ENCODE measurements around the gene FRMD3.

The FRMD3 gene

GRCh38 chr9:83471241-83471640, 67.0 kb downstream of the FRMD3 start:
- no peak for DNase-seq

- no peak for DNase-seq
Measured at GRCh38 chr9:83469722-83470121, 68.5 kb downstream of the FRMD3 start.

GRCh38 chr9:83468821-83469220, 69.4 kb downstream of the FRMD3 start:
- no peak for DNase-seq

- no peak for DNase-seq
Measured at GRCh38 chr9:83466877-83467276, 71.3 kb downstream of the FRMD3 start.

GRCh38 chr9:83466351-83466750, 71.8 kb downstream of the FRMD3 start:
- no peak for DNase-seq

GRCh38 chr9:83459830-83460229, 78.4 kb downstream of the FRMD3 start:
- DNase-seq, result no peak

- DNase-seq, result no peak
Measured at GRCh38 chr9:83458530-83458929, 79.7 kb downstream of the FRMD3 start.

GRCh38 chr9:83457005-83457404, 81.2 kb downstream of the FRMD3 start:
- DNase-seq, result no peak

GRCh38 chr9:83456226-83456625, 82.0 kb downstream of the FRMD3 start:
- no peak for DNase-seq

GRCh38 chr9:83454076-83454475, 84.1 kb downstream of the FRMD3 start:
- DNase-seq, result no peak

GRCh38 chr9:83451308-83451707, 86.9 kb downstream of the FRMD3 start:
- no peak for DNase-seq

GRCh38 chr9:83449983-83450382, 88.2 kb downstream of the FRMD3 start:
- no peak for DNase-seq

GRCh38 chr9:83449166-83449565, 89.0 kb downstream of the FRMD3 start:
- no peak for DNase-seq

GRCh38 chr9:83448626-83449025, 89.6 kb downstream of the FRMD3 start:
- DNase-seq, result no peak

GRCh38 chr9:83447351-83447750, 90.8 kb downstream of the FRMD3 start:
- no peak for DNase-seq

GRCh38 chr9:83445703-83446265, 92.4 kb downstream of the FRMD3 start:
- no peak for DNase-seq

- DNase-seq, result no peak
Measured at GRCh38 chr9:83444110-83444509, 94.1 kb downstream of the FRMD3 start.

- no peak for DNase-seq
Measured at GRCh38 chr9:83441390-83441789, 96.8 kb downstream of the FRMD3 start.

- no peak for DNase-seq
Measured at GRCh38 chr9:83440641-83441040, 97.6 kb downstream of the FRMD3 start.

GRCh38 chr9:83435301-83435700, 102.9 kb downstream of the FRMD3 start:
- no peak for DNase-seq

- DNase-seq, result no peak
Measured at GRCh38 chr9:83434254-83434653, 103.9 kb downstream of the FRMD3 start.

- no peak for DNase-seq
Measured at GRCh38 chr9:83433846-83434245, 104.4 kb downstream of the FRMD3 start.

- no peak for DNase-seq
Measured at GRCh38 chr9:83432877-83433550, 105.2 kb downstream of the FRMD3 start.

- DNase-seq, result peak; percentile 83
Measured at GRCh38 chr9:83432104-83432627, 106.0 kb downstream of the FRMD3 start.
